DND-41 (cell line): ENCODE data around the gene DYRK2.

Experiments
- ATAC-seq: fragments of 200-7000 bp; cut with Tn5 transposase; 3 replicates; pipeline ENCODE4 v1.9.1; 2021; ENCODE audit warnings: low read depth; ENCODE audit not compliant: insufficient read depth
- DNase-seq: peaks from one replicate; pipeline ENCODE4 v3.0.0-alpha.2; 2020
- H2AFZ ChIP-seq: 2 replicates; pipeline ENCODE4 v1.6.0; 2012; ENCODE audit warnings: low read depth, low read length
- H3K27ac ChIP-seq: 2 replicates; pipeline ENCODE4 v1.5.1; 2012; ENCODE audit warnings: low read length, inconsistent platforms
- H3K27me3 ChIP-seq: fragments of 200-600 bp; sonication (generic); 2 replicates; pipeline ENCODE4 v1.6.0; 2012; ENCODE audit warnings: low read length, mild to moderate bottlenecking, inconsistent platforms; ENCODE audit not compliant: insufficient read depth, poor library complexity
- H3K36me3 ChIP-seq: 2 replicates; pipeline ENCODE4 v1.5.1; 2012; ENCODE audit warnings: low read length, inconsistent platforms; ENCODE audit not compliant: insufficient read depth
- H3K4me1 ChIP-seq: 2 replicates; pipeline ENCODE4 v1.5.1; 2012; ENCODE audit warnings: mild to moderate bottlenecking, low read length; ENCODE audit not compliant: insufficient read depth
- H3K4me2 ChIP-seq: 2 replicates; pipeline ENCODE4 v1.6.0; 2012; ENCODE audit warnings: mild to moderate bottlenecking, moderate library complexity, low read length, inconsistent platforms; ENCODE audit not compliant: insufficient read depth
- H3K4me3 ChIP-seq, 2 experiments: fragments of 200-600 bp in 1 of 2; shearing (Covaris generic) in 1 of 2; 2 replicates each; pipeline ENCODE4 v1.5.1; 2012 to 2016; ENCODE audit warnings: inconsistent platforms in 2 of 2, low read length in 2 of 2, mild to moderate bottlenecking in 2 of 2, low read depth in 1 of 2, moderate library complexity in 1 of 2
- H3K79me2 ChIP-seq: 2 replicates; pipeline ENCODE4 v1.6.0; 2012; ENCODE audit warnings: low read length, inconsistent platforms; ENCODE audit not compliant: insufficient read depth
- H3K9ac ChIP-seq: 2 replicates; pipeline ENCODE4 v1.6.0; 2012; ENCODE audit warnings: low read depth, mild to moderate bottlenecking, inconsistent platforms, low read length, moderate library complexity
- H3K9me3 ChIP-seq: 2 replicates; pipeline ENCODE4 v1.5.1; 2012; ENCODE audit warnings: low read length, moderate library complexity, mild to moderate bottlenecking, inconsistent platforms; ENCODE audit not compliant: insufficient read depth, severe bottlenecking
- H4K20me1 ChIP-seq: 2 replicates; pipeline ENCODE4 v1.6.0; 2012; ENCODE audit warnings: low read length; ENCODE audit not compliant: insufficient read depth
- EZH2 ChIP-seq: IDR thresholded peaks from 3 replicates; pipeline ENCODE4 v1.6.1; 2012; ENCODE audit warnings: borderline replicate concordance, low read depth, mild to moderate bottlenecking, moderate library complexity, low read length, inconsistent platforms; ENCODE audit not compliant: severe bottlenecking
- TF ChIP-seq, protein P1 (sequence below): IDR thresholded peaks from 2 replicates; pipeline ENCODE4 v1.5.1; 2012; ENCODE audit warnings: borderline replicate concordance, low read length, moderate library complexity, mild to moderate bottlenecking; ENCODE audit not compliant: poor library complexity, severe bottlenecking; ENCODE audit errors: extremely low read depth

DYRK2 gene

DNA sequence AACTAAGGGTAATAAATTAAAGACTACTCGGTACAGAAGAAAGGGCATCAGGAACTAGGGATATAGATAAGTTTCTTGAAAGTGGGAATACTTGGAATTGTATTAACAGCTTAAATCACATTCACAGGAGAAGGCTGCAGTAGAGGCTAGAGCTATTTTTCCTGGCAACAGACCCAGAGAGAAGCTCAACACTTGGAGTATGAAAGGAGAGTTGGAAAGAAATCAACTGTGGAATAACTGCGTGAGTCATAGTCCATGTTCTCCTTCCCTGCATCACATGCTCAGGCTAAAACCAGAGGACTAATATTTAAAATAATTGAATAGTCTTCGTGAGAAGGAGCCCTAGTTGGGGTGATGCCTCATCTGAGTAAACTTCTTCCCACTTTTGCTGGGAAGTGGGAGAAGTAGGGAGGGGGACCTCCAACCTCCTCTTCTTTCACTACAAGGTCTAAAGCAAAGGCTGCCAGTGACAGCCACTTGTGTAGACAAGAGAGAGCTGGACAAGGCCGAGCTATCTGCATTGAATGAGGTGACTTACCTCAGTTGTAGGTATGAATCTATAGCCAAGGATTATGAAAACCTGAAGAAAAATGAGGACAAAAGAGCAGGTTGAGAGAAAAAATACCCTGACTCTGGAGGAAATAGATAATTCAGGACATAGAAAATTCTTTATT lies 32.7 kb downstream of the DYRK2 start:
- Histone ChIP-seq H3K4me3 (no peak overlapping the region), H3K4me2 (no peak overlapping the region), H3K36me3 (no peaks in the 10 kb centered on the region), H3K9me3 (no peaks in the 10 kb centered on the region), H3K27me3 (no peaks in the 10 kb centered on the region), H3K27ac (no peak overlapping the region), H3K9ac (no peak overlapping the region), H4K20me1 (no peaks in the 10 kb centered on the region), H2AFZ (no peak overlapping the region), H3K4me1 (peaks cover 4% of the 10 kb centered on the region; the same call in 1 of the 2 replicates), H3K79me2 (no peaks in the 10 kb centered on the region)
- TF ChIP-seq, protein P1, sequence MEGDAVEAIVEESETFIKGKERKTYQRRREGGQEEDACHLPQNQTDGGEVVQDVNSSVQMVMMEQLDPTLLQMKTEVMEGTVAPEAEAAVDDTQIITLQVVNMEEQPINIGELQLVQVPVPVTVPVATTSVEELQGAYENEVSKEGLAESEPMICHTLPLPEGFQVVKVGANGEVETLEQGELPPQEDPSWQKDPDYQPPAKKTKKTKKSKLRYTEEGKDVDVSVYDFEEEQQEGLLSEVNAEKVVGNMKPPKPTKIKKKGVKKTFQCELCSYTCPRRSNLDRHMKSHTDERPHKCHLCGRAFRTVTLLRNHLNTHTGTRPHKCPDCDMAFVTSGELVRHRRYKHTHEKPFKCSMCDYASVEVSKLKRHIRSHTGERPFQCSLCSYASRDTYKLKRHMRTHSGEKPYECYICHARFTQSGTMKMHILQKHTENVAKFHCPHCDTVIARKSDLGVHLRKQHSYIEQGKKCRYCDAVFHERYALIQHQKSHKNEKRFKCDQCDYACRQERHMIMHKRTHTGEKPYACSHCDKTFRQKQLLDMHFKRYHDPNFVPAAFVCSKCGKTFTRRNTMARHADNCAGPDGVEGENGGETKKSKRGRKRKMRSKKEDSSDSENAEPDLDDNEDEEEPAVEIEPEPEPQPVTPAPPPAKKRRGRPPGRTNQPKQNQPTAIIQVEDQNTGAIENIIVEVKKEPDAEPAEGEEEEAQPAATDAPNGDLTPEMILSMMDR, result no peak
- no peak for TF ChIP-seq EZH2
- no peak for DNase-seq
- ATAC-seq, result no peak

DNA sequence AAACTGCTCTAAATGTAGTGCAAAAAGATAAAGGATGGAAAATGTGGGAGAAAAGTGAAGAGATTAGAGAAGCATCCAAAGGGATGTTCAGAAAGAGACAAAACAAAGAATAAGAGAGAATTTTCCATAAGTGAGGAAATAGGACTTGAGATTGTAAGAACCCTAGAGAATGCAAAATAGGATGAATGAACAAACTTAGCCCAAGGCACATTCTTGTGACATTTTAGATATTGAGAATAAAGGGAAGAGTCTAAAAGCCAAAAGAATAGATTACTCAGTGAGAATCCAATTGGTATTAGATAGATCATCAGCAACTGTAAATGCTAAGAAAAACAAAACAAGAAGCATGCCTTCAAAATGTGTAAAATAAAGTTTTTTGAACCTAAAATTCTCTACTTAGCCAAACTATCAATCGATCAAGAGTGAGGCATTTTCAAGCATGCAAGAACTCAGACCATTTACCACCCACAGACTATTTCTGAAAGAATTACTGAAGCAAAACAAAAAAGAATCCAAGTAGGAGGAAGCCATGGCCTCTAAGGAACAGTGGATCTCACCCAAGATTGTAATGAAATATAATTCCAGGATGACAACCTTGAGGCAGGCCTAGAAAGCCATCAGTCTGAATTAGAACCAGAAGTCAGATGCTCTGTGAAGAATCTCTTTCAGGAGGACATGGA lies 33.5 kb downstream of the DYRK2 start:
- H3K79me2 ChIP-seq, result no peaks in the 10 kb centered on the region
- H2AFZ ChIP-seq, result no peak overlapping the region
- H3K9me3 ChIP-seq, result no peaks in the 10 kb centered on the region
- TF ChIP-seq, protein P1, result no peak
- H3K4me1 ChIP-seq, result peaks cover 4% of the 10 kb centered on the region; the same call in 1 of the 2 replicates
- no peak overlapping the region for H3K27ac ChIP-seq
- no peaks in the 10 kb centered on the region for H4K20me1 ChIP-seq
- no peaks in the 10 kb centered on the region for H3K27me3 ChIP-seq
- H3K9ac ChIP-seq, result no peak overlapping the region
- no peak overlapping the region for H3K4me2 ChIP-seq
- no peak overlapping the region for H3K4me3 ChIP-seq
- DNase-seq, result no peak
- no peaks in the 10 kb centered on the region for H3K36me3 ChIP-seq
- ATAC-seq, result no peak

DNA sequence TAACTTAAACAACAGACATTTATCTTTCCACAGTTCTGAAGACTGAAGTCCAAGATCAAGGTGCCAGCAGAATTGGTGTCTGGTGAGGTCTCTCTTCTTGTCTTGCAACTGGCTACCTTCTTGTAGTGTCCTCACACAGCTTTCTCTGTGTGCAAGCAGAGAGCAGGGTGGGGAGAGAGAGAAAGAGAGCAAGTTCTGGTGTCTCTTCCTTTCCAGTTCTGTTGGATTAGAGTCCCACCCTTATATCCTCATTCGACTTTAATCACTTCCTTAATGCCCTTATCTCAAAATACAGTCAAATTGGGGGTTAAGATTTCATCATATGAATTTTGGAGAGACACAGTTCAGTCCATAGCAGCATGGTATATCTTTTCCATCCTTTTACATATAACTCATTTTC lies 40.8 kb downstream of the DYRK2 start:
- Histone ChIP-seq H3K79me2 (no peaks in the 10 kb centered on the region), H2AFZ (no peak overlapping the region), H3K27ac (no peak overlapping the region), H3K4me1 (peaks cover 10% of the 10 kb centered on the region), H3K9me3 (no peaks in the 10 kb centered on the region), H4K20me1 (no peaks in the 10 kb centered on the region), H3K9ac (no peak overlapping the region), H3K4me3 (no peak overlapping the region), H3K27me3 (no peaks in the 10 kb centered on the region), H3K4me2 (no peak overlapping the region), H3K36me3 (no peaks in the 10 kb centered on the region)
- DNase-seq, result no peak
- TF ChIP-seq, protein P1, result no peak
- no peak for ATAC-seq
